HEK293T (cell line): ENCODE measurements around the gene CCNE1.

Experiments used
- CTCF ChIA-PET: fragments of 350-600 bp; formaldehyde crosslinking; extraction: SDS; loops from one replicate; lab custom pipeline; 2021; ENCODE audit warnings: antibody characterized with exemption, inconsistent platforms; lab: Yijun Ruan, JAX
- POLR2A ChIA-PET: fragments of 350-600 bp; formaldehyde crosslinking; extraction: SDS; loops from one replicate; lab custom pipeline; 2020; ENCODE audit warnings: antibody characterized with exemption, inconsistent platforms; lab: Yijun Ruan, JAX
- DNase-seq: peaks from one replicate; pipeline ENCODE4 v3.0.0; 2012; ENCODE audit warnings: mixed read lengths; ENCODE audit errors: extremely low spot score
- ARNT ChIP-seq: fragments of 450-650 bp; IDR thresholded peaks from 2 replicates; pipeline ENCODE4 v1.6.1; 2017; ENCODE audit warnings: mild to moderate bottlenecking
- BHLHE40 ChIP-seq: fragments of 450-650 bp; IDR thresholded peaks from 2 replicates; pipeline ENCODE4 v1.6.1; 2016; ENCODE audit warnings: mild to moderate bottlenecking, moderate library complexity, borderline replicate concordance
- CTBP1 ChIP-seq: fragments of 450-650 bp; IDR thresholded peaks from 2 replicates; pipeline ENCODE4 v1.6.1; 2016; ENCODE audit warnings: borderline replicate concordance
- ELF4 ChIP-seq: fragments of 450-650 bp; IDR thresholded peaks from 2 replicates; pipeline ENCODE4 v1.6.1; 2017; ENCODE audit warnings: antibody characterized with exemption
- FOXA1 ChIP-seq: fragments of 450-650 bp; IDR thresholded peaks from 2 replicates; pipeline ENCODE4 v1.6.1; 2016; ENCODE audit warnings: mild to moderate bottlenecking
- FOXK2 ChIP-seq: fragments of 450-650 bp; IDR thresholded peaks from 2 replicates; pipeline ENCODE4 v1.6.1; 2016; ENCODE audit warnings: mild to moderate bottlenecking
- FOXM1 ChIP-seq: fragments of 450-650 bp; IDR thresholded peaks from 2 replicates; pipeline ENCODE4 v1.6.1; 2017; ENCODE audit warnings: mild to moderate bottlenecking, borderline replicate concordance
- HDGF ChIP-seq: fragments of 450-650 bp; IDR thresholded peaks from 2 replicates; pipeline ENCODE4 v1.6.1; 2017; ENCODE audit warnings: antibody characterized with exemption, borderline replicate concordance
- L3MBTL2 ChIP-seq: fragments of 450-650 bp; conservative IDR thresholded peaks from 2 replicates; pipeline ENCODE4 v1.6.1; 2016; ENCODE audit warnings: mild to moderate bottlenecking
- LEF1 ChIP-seq: fragments of 450-650 bp; IDR thresholded peaks from 2 replicates; pipeline ENCODE4 v1.6.1; 2017; ENCODE audit warnings: mild to moderate bottlenecking, borderline replicate concordance
- NFRKB ChIP-seq: fragments of 450-650 bp; IDR thresholded peaks from 2 replicates; pipeline ENCODE4 v1.6.1; 2016; ENCODE audit warnings: mild to moderate bottlenecking, moderate library complexity
- PKNOX1 ChIP-seq: fragments of 450-650 bp; IDR thresholded peaks from 2 replicates; pipeline ENCODE4 v1.6.1; 2016
- SP1 ChIP-seq: fragments of 450-650 bp; IDR thresholded peaks from 2 replicates; pipeline ENCODE4 v1.6.1; 2017
- SUZ12 ChIP-seq: fragments of 450-650 bp; IDR thresholded peaks from 2 replicates; pipeline ENCODE4 v1.6.1; 2016; ENCODE audit warnings: mild to moderate bottlenecking
- TARDBP ChIP-seq: fragments of 450-650 bp; IDR thresholded peaks from 2 replicates; pipeline ENCODE4 v1.6.1; 2016
- ZNF384 ChIP-seq: fragments of 450-650 bp; IDR thresholded peaks from 2 replicates; pipeline ENCODE4 v1.6.1; 2016

CCNE1 gene

GRCh38 chr19:29840066-29840950, 28.5 kb downstream of the CCNE1 start:
- ChIA-PET POLR2A (no interaction called here), CTCF (no interaction called here)
- no peak for DNase-seq
- TF ChIP-seq FOXK2 (no peak), SP1 (no peak), FOXM1 (no peak), ZNF384 (no peak), ELF4 (no peak), HDGF (no peak), LEF1 (no peak), FOXA1 (no peak), L3MBTL2 (no peak), CTBP1 (no peak)

- ChIA-PET CTCF (no interaction called here), POLR2A (no interaction called here)
- no peak for DNase-seq
- TF ChIP-seq SUZ12 (no peak), CTBP1 (no peak), ZNF384 (no peak), ELF4 (no peak), BHLHE40 (no peak), PKNOX1 (no peak), FOXM1 (no peak), FOXK2 (no peak)
Measured at GRCh38 chr19:29841209-29841558, 29.4 kb downstream of the CCNE1 start.

- CTCF ChIA-PET = no interaction called here
- peak; percentile 65 for DNase-seq
- peak; percentile 71 for TF ChIP-seq L3MBTL2
- TF ChIP-seq PKNOX1 = peak; percentile 65
- TF ChIP-seq ZNF384 = no peak
- TF ChIP-seq SUZ12 = no peak
- no peak for TF ChIP-seq FOXA1
- no peak for TF ChIP-seq ELF4
- TF ChIP-seq FOXM1 = no peak
- TF ChIP-seq BHLHE40 = no peak
- 0 out of 2 replicates have a peak, but pooled peaks have one; percentile 10 for TF ChIP-seq HDGF
- no peak for TF ChIP-seq CTBP1
- no peak for TF ChIP-seq TARDBP
- no peak for TF ChIP-seq NFRKB
- TF ChIP-seq ARNT = no peak
- POLR2A ChIA-PET = no interaction called here
Measured at GRCh38 chr19:29841559-29842367, 30.0 kb downstream of the CCNE1 start.

GRCh38 chr19:29842471-29843179, 30.8 kb downstream of the CCNE1 start:
- CTCF ChIA-PET = no interaction called here
- POLR2A ChIA-PET = no interaction called here
- no peak for DNase-seq
- TF ChIP-seq HDGF = no peak
- TF ChIP-seq TARDBP = no peak
- no peak for TF ChIP-seq NFRKB
- no peak for TF ChIP-seq FOXM1
- no peak for TF ChIP-seq CTBP1
- TF ChIP-seq ELF4 = no peak
- TF ChIP-seq SUZ12 = no peak
- TF ChIP-seq ZNF384 = no peak
- no peak for TF ChIP-seq L3MBTL2
- no peak for TF ChIP-seq ARNT
- TF ChIP-seq PKNOX1 = no peak
- no peak for TF ChIP-seq FOXK2

GRCh38 chr19:29843180-29844051, 31.6 kb downstream of the CCNE1 start:
- CTCF ChIA-PET = no interaction called here
- POLR2A ChIA-PET = no interaction called here
- no peak for DNase-seq
- no peak for TF ChIP-seq SUZ12
- TF ChIP-seq ARNT = no peak
- no peak for TF ChIP-seq ELF4
- TF ChIP-seq LEF1 = no peak
- TF ChIP-seq NFRKB = no peak
- no peak for TF ChIP-seq ZNF384
- TF ChIP-seq CTBP1 = no peak
- TF ChIP-seq FOXM1 = no peak
- TF ChIP-seq FOXA1 = no peak
- no peak for TF ChIP-seq FOXK2
